Measurements from ENCODE around the gene NDEL1.

NDEL1 gene

DNA sequence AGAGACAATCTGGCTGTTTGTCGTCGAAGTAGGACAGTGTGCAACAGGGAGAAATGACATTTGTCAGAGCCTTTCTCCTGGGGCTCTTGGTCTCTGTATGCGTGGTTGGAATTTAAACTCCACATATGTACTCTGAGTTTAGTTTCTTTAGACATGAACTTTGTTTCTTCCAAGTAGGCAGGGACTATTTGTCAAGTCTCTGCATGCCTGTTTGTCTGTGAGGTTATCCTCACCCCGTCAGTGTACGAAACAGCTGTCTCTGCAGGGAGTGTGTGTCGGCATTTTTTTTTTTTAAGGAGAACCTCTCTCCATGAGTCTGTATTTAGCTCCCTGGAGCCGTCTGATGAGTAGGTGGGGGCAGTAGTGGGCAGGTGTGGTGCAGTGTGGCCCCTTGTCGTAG is 29.7 kb downstream of the NDEL1 start:
- no peak for TF ChIP-seq ZNF521 (tag by site-specific recombination; IDR thresholded peaks at IDR 0.05)
- TF ChIP-seq, protein P1, sequence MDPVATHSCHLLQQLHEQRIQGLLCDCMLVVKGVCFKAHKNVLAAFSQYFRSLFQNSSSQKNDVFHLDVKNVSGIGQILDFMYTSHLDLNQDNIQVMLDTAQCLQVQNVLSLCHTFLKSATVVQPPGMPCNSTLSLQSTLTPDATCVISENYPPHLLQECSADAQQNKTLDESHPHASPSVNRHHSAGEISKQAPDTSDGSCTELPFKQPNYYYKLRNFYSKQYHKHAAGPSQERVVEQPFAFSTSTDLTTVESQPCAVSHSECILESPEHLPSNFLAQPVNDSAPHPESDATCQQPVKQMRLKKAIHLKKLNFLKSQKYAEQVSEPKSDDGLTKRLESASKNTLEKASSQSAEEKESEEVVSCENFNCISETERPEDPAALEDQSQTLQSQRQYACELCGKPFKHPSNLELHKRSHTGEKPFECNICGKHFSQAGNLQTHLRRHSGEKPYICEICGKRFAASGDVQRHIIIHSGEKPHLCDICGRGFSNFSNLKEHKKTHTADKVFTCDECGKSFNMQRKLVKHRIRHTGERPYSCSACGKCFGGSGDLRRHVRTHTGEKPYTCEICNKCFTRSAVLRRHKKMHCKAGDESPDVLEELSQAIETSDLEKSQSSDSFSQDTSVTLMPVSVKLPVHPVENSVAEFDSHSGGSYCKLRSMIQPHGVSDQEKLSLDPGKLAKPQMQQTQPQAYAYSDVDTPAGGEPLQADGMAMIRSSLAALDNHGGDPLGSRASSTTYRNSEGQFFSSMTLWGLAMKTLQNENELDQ (tag by site-specific recombination; IDR thresholded peaks at IDR 0.05; ENCODE audit: low read depth): no peak
- TF ChIP-seq, protein P2, sequence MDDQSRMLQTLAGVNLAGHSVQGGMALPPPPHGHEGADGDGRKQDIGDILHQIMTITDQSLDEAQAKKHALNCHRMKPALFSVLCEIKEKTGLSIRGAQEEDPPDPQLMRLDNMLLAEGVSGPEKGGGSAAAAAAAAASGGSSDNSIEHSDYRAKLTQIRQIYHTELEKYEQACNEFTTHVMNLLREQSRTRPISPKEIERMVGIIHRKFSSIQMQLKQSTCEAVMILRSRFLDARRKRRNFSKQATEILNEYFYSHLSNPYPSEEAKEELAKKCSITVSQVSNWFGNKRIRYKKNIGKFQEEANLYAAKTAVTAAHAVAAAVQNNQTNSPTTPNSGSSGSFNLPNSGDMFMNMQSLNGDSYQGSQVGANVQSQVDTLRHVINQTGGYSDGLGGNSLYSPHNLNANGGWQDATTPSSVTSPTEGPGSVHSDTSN (CRISPR knock-in tag; IDR thresholded peaks at IDR 0.05): no peak
- TF ChIP-seq, protein P3, sequence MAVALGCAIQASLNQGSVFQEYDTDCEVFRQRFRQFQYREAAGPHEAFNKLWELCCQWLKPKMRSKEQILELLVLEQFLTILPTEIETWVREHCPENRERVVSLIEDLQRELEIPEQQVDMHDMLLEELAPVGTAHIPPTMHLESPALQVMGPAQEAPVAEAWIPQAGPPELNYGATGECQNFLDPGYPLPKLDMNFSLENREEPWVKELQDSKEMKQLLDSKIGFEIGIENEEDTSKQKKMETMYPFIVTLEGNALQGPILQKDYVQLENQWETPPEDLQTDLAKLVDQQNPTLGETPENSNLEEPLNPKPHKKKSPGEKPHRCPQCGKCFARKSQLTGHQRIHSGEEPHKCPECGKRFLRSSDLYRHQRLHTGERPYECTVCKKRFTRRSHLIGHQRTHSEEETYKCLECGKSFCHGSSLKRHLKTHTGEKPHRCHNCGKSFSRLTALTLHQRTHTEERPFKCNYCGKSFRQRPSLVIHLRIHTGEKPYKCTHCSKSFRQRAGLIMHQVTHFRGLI (tag by site-specific recombination; IDR thresholded peaks at IDR 0.05): no peak
- TF ChIP-seq, protein P4, sequence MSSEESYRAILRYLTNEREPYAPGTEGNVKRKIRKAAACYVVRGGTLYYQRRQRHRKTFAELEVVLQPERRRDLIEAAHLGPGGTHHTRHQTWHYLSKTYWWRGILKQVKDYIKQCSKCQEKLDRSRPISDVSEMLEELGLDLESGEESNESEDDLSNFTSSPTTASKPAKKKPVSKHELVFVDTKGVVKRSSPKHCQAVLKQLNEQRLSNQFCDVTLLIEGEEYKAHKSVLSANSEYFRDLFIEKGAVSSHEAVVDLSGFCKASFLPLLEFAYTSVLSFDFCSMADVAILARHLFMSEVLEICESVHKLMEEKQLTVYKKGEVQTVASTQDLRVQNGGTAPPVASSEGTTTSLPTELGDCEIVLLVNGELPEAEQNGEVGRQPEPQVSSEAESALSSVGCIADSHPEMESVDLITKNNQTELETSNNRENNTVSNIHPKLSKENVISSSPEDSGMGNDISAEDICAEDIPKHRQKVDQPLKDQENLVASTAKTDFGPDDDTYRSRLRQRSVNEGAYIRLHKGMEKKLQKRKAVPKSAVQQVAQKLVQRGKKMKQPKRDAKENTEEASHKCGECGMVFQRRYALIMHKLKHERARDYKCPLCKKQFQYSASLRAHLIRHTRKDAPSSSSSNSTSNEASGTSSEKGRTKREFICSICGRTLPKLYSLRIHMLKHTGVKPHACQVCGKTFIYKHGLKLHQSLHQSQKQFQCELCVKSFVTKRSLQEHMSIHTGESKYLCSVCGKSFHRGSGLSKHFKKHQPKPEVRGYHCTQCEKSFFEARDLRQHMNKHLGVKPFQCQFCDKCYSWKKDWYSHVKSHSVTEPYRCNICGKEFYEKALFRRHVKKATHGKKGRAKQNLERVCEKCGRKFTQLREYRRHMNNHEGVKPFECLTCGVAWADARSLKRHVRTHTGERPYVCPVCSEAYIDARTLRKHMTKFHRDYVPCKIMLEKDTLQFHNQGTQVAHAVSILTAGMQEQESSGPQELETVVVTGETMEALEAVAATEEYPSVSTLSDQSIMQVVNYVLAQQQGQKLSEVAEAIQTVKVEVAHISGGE (tag by site-specific recombination; conservative IDR thresholded peaks at IDR 0.05; ENCODE audit: low read depth): no peak
- no peak for TF ChIP-seq ZNF211 (tag by site-specific recombination; IDR thresholded peaks at IDR 0.05; ENCODE audit: low read depth)
- TF ChIP-seq BCL11A (tag by site-specific recombination; IDR thresholded peaks at IDR 0.05; ENCODE audit: low read depth): no peak
- TF ChIP-seq, protein P5, sequence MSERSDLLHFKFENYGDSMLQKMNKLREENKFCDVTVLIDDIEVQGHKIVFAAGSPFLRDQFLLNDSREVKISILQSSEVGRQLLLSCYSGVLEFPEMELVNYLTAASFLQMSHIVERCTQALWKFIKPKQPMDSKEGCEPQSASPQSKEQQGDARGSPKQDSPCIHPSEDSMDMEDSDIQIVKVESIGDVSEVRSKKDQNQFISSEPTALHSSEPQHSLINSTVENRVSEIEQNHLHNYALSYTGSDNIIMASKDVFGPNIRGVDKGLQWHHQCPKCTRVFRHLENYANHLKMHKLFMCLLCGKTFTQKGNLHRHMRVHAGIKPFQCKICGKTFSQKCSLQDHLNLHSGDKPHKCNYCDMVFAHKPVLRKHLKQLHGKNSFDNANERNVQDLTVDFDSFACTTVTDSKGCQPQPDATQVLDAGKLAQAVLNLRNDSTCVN (tag by site-specific recombination; optimal IDR thresholded peaks at IDR 0.05): no peak
- TF ChIP-seq, protein P6, sequence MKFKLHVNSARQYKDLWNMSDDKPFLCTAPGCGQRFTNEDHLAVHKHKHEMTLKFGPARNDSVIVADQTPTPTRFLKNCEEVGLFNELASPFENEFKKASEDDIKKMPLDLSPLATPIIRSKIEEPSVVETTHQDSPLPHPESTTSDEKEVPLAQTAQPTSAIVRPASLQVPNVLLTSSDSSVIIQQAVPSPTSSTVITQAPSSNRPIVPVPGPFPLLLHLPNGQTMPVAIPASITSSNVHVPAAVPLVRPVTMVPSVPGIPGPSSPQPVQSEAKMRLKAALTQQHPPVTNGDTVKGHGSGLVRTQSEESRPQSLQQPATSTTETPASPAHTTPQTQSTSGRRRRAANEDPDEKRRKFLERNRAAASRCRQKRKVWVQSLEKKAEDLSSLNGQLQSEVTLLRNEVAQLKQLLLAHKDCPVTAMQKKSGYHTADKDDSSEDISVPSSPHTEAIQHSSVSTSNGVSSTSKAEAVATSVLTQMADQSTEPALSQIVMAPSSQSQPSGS (tag by site-specific recombination; IDR thresholded peaks at IDR 0.05; ENCODE audit: low read depth): no peak
- TF ChIP-seq ZFP41 (tag by site-specific recombination; IDR thresholded peaks at IDR 0.05; ENCODE audit: borderline replicate concordance): no peak
- TF ChIP-seq, protein P7, sequence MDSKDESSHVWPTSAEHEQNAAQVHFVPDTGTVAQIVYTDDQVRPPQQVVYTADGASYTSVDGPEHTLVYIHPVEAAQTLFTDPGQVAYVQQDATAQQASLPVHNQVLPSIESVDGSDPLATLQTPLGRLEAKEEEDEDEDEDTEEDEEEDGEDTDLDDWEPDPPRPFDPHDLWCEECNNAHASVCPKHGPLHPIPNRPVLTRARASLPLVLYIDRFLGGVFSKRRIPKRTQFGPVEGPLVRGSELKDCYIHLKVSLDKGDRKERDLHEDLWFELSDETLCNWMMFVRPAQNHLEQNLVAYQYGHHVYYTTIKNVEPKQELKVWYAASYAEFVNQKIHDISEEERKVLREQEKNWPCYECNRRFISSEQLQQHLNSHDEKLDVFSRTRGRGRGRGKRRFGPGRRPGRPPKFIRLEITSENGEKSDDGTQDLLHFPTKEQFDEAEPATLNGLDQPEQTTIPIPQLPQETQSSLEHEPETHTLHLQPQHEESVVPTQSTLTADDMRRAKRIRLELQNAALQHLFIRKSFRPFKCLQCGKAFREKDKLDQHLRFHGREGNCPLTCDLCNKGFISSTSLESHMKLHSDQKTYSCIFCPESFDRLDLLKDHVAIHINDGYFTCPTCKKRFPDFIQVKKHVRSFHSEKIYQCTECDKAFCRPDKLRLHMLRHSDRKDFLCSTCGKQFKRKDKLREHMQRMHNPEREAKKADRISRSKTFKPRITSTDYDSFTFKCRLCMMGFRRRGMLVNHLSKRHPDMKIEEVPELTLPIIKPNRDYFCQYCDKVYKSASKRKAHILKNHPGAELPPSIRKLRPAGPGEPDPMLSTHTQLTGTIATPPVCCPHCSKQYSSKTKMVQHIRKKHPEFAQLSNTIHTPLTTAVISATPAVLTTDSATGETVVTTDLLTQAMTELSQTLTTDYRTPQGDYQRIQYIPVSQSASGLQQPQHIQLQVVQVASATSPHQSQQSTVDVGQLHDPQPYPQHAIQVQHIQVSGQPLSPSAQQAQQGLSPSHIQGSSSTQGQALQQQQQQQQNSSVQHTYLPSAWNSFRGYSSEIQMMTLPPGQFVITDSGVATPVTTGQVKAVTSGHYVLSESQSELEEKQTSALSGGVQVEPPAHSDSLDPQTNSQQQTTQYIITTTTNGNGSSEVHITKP (tag by site-specific recombination; IDR thresholded peaks at IDR 0.05): no peak
- TF ChIP-seq, protein P8, sequence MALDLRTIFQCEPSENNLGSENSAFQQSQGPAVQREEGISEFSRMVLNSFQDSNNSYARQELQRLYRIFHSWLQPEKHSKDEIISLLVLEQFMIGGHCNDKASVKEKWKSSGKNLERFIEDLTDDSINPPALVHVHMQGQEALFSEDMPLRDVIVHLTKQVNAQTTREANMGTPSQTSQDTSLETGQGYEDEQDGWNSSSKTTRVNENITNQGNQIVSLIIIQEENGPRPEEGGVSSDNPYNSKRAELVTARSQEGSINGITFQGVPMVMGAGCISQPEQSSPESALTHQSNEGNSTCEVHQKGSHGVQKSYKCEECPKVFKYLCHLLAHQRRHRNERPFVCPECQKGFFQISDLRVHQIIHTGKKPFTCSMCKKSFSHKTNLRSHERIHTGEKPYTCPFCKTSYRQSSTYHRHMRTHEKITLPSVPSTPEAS (tag by site-specific recombination; IDR thresholded peaks at IDR 0.05): no peak
- TF ChIP-seq ZNF555 (tag by site-specific recombination; conservative IDR thresholded peaks at IDR 0.05): no peak
- TF ChIP-seq, protein P9, sequence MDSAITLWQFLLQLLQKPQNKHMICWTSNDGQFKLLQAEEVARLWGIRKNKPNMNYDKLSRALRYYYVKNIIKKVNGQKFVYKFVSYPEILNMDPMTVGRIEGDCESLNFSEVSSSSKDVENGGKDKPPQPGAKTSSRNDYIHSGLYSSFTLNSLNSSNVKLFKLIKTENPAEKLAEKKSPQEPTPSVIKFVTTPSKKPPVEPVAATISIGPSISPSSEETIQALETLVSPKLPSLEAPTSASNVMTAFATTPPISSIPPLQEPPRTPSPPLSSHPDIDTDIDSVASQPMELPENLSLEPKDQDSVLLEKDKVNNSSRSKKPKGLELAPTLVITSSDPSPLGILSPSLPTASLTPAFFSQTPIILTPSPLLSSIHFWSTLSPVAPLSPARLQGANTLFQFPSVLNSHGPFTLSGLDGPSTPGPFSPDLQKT (IDR thresholded peaks at IDR 0.05; ENCODE audit: borderline replicate concordance, low read depth, low read length): no peak
- Histone ChIP-seq H3K36me3 (ENCODE audit: control insufficient read depth in 2 of 2, insufficient read depth in 1 of 2, low read length in 2 of 2) (peaks cover 15 to 85% of the 10 kb centered on the region in 2 experiments), H3K9me3 (ENCODE audit: control insufficient read depth, insufficient read depth, low read depth, low read length) (no peaks in the 10 kb centered on the region), H3K4me1 (ENCODE audit: control insufficient read depth, insufficient read depth, low read length) (no peaks in the 10 kb centered on the region), H3K27ac (ENCODE audit: extremely low read depth, low read depth, low read length) (no peak overlapping the region), H3K4me3 (ENCODE audit: low read depth, low read length) (no peak overlapping the region)
- ChIA-PET POLR2A (no interaction called here), CTCF (interaction anchor here (1.1 kb wide), 1 partner anchor 281 kb away, joined by 3 read pairs; no protein-coding TSS in a partner anchor)

Data from HEK293 (cell line).